HepG2 (cell line): ENCODE measurements around the gene KLF3. TPM values are rescaled to one million over a fixed set of nuclear protein-coding genes. Genes with fewer than 3 reads are reported as not detected.

Experiments used
- BCL3 ChIP-seq: sonication (generic); formaldehyde crosslinking; IDR thresholded peaks from 2 replicates; pipeline ENCODE4 v1.5.1; 2020; ENCODE audit warnings: mild to moderate bottlenecking, missing genetic modification reagents, moderate library complexity
- FOXK1 ChIP-seq: sonication (generic); formaldehyde crosslinking; IDR thresholded peaks from 2 replicates; pipeline ENCODE4 v1.4.0; 2020; ENCODE audit warnings: low read depth, missing genetic modification reagents, borderline replicate concordance
- NFKB2 ChIP-seq: sonication (generic); formaldehyde crosslinking; IDR thresholded peaks from 2 replicates; pipeline ENCODE4 v1.4.0; 2020; ENCODE audit warnings: missing genetic modification reagents, borderline replicate concordance
- PHF8 ChIP-seq: sonication (generic); formaldehyde crosslinking; IDR thresholded peaks from 2 replicates; pipeline ENCODE4 v1.5.0; 2020; ENCODE audit warnings: missing genetic modification reagents
- RBM22 ChIP-seq: fragments of 200-400 bp; formaldehyde crosslinking; optimal IDR thresholded peaks from 2 replicates; pipeline ENCODE3; 2017; ENCODE audit warnings: mild to moderate bottlenecking, low read length, moderate library complexity
- RERE ChIP-seq: IDR thresholded peaks from 2 replicates; pipeline ENCODE4 v1.6.1; 2016; ENCODE audit warnings: low read depth, missing genetic modification reagents, missing compliant biosample characterization
- RNF2 ChIP-seq: fragments of 450-650 bp; conservative IDR thresholded peaks from 2 replicates; pipeline ENCODE4 v1.6.1; 2016; ENCODE audit warnings: low read depth
- XRCC5 ChIP-seq: fragments of 200-400 bp; formaldehyde crosslinking; optimal IDR thresholded peaks from 2 replicates; pipeline ENCODE3; 2017; ENCODE audit warnings: mild to moderate bottlenecking, low read length
- ZFY ChIP-seq: sonication (generic); formaldehyde crosslinking; IDR thresholded peaks from 2 replicates; pipeline ENCODE4 v1.4.0; 2020; ENCODE audit warnings: missing genetic modification reagents
- ZNF562 ChIP-seq: sonication (generic); formaldehyde crosslinking; IDR thresholded peaks from 2 replicates; pipeline ENCODE4 v1.8.0; 2022; ENCODE audit warnings: missing genetic modification reagents, borderline replicate concordance
- ZNF772 ChIP-seq: sonication (generic); formaldehyde crosslinking; IDR thresholded peaks from 2 replicates; pipeline ENCODE4 v1.5.0; 2020; ENCODE audit warnings: mild to moderate bottlenecking, missing genetic modification reagents
- ZNF781 ChIP-seq: sonication (generic); formaldehyde crosslinking; IDR thresholded peaks from 2 replicates; pipeline ENCODE4 v1.5.1; 2020; ENCODE audit warnings: borderline replicate concordance, mild to moderate bottlenecking, missing genetic modification reagents; ENCODE audit errors: not compliant biosample characterization
- ZSCAN25 ChIP-seq: sonication (generic); formaldehyde crosslinking; IDR thresholded peaks from 2 replicates; pipeline ENCODE4 v1.8.0; 2022; ENCODE audit warnings: mild to moderate bottlenecking, missing genetic modification reagents
- polyA plus RNA-seq, 8 experiments: library from polyadenylated mRNA; depleted of rRNA in 3 of 8; stranded (reverse) in 7 of 8; unstranded in 1 of 8; fragments of >200 nt; fragmentation: Illumina TruSeq in 4 of 8; extraction: Trizol in 4 of 8; gene quantifications; 2 replicates each; pipeline versions ENCODE4 v1.2.1 to v1.2.3, GENCODE V29; 2011 to 2016; ENCODE audit warnings: low read depth in 4 of 8, missing spikeins in 1 of 8, mixed read lengths in 1 of 8; ENCODE audit not compliant: insufficient read depth in 1 of 8
- total RNA-seq, 5 experiments: library from RNA; depleted of rRNA; stranded (reverse); fragments of >200 nt; fragmentation: Illumina TruSeq; extraction: Trizol; gene quantifications; 2 replicates each; pipeline ENCODE4 v1.2.3, GENCODE V29; 2016; ENCODE audit warnings: low read depth in 1 of 5
- TF ChIP-seq, protein P1 (sequence below): sonication (generic); formaldehyde crosslinking; IDR thresholded peaks from 2 replicates; pipeline ENCODE4 v1.8.1; 2023; ENCODE audit warnings: mild to moderate bottlenecking, missing genetic modification reagents
- TF ChIP-seq, protein P2 (sequence below): sonication (generic); formaldehyde crosslinking; IDR thresholded peaks from 2 replicates; pipeline ENCODE4 v1.5.0; 2020; ENCODE audit warnings: missing genetic modification reagents, mild to moderate bottlenecking, borderline replicate concordance
- TF ChIP-seq, protein P3 (sequence below): sonication (generic); formaldehyde crosslinking; IDR thresholded peaks from 2 replicates; pipeline ENCODE4 v1.5.1; 2020; ENCODE audit warnings: mild to moderate bottlenecking, moderate library complexity, missing genetic modification reagents

Gene KLF3
- total and polyA plus RNA-seq, 2 of the 13 experiments (the other 11 are each of a cell fraction or from before 2014, with no cell fraction given) = 29.1 to 37.8 TPM

DNA sequence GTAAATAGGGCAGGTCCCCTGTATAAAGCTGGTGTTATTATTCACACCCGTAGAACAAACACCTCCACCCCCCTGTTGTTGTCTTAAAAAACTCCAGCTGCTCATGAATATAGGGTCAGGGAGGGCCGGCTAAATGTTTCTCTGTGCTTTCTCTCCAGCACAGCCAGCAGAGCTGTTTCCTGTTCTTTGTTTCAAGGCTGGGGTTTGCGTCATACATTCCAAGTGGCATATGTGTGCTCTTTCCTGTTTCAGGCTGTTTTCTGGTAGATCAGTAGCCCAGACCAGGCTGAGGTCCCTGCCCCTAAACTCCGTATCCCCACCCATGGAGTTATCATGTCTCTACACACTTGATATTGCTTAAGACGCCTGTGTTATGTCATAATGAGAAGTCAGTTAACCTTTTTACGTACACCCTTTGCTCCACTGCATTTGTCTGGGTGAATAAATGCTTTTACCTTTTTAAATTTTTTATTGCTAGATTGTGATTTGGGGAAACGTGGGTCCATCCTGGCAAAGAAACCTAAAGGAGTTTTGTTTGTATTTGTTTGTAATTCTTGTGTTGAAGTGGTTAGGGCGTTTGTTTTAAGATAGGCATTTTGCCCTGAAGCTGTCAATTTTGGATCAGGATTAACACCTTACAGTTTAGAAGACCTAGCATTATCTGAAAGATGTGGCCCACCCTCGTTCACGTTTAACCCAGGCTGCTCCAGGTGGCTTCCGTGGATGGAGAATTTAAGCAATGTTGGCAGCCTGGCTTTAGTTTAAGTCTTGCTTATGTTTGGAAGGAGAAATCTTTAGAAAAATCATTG is 3.3 kb downstream of the KLF3 start (continued):
- TF ChIP-seq, protein P1, sequence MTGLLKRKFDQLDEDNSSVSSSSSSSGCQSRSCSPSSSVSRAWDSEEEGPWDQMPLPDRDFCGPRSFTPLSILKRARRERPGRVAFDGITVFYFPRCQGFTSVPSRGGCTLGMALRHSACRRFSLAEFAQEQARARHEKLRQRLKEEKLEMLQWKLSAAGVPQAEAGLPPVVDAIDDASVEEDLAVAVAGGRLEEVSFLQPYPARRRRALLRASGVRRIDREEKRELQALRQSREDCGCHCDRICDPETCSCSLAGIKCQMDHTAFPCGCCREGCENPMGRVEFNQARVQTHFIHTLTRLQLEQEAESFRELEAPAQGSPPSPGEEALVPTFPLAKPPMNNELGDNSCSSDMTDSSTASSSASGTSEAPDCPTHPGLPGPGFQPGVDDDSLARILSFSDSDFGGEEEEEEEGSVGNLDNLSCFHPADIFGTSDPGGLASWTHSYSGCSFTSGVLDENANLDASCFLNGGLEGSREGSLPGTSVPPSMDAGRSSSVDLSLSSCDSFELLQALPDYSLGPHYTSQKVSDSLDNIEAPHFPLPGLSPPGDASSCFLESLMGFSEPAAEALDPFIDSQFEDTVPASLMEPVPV (CRISPR knock-in tag) = no peak
- TF ChIP-seq ZNF772 (peak; percentile 56; the same call in 1 of the 2 replicates), ZNF562 (CRISPR knock-in tag) (no peak), XRCC5 (no peak), BCL3 (CRISPR knock-in tag) (peak; percentile 64; the same call in 1 of the 2 replicates), ZNF781 (CRISPR knock-in tag) (no peak), ZSCAN25 (CRISPR knock-in tag) (peak; percentile 51; the same call in 1 of the 2 replicates), NFKB2 (no peak), PHF8 (CRISPR knock-in tag) (no peak; the same call in 1 of the 2 replicates), RBM22 (no peak), ZFY (CRISPR knock-in tag) (peak; percentile 49; the same call in 1 of the 2 replicates), RNF2 (no peak), RERE (CRISPR knock-in tag) (0 out of 2 replicates have a peak, but pooled peaks have one; percentile 29), FOXK1 (CRISPR knock-in tag) (peak; percentile 32; the same call in 1 of the 2 replicates)
- TF ChIP-seq, protein P2, sequence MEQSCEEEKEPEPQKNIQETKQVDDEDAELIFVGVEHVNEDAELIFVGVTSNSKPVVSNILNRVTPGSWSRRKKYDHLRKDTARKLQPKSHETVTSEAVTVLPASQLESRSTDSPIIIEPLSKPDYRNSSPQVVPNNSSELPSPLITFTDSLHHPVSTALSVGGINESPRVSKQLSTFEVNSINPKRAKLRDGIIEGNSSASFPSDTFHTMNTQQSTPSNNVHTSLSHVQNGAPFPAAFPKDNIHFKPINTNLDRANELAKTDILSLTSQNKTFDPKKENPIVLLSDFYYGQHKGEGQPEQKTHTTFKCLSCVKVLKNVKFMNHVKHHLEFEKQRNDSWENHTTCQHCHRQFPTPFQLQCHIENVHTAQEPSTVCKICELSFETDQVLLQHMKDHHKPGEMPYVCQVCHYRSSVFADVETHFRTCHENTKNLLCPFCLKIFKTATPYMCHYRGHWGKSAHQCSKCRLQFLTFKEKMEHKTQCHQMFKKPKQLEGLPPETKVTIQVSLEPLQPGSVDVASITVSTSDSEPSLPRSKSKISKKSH = no peak
- TF ChIP-seq, protein P3, sequence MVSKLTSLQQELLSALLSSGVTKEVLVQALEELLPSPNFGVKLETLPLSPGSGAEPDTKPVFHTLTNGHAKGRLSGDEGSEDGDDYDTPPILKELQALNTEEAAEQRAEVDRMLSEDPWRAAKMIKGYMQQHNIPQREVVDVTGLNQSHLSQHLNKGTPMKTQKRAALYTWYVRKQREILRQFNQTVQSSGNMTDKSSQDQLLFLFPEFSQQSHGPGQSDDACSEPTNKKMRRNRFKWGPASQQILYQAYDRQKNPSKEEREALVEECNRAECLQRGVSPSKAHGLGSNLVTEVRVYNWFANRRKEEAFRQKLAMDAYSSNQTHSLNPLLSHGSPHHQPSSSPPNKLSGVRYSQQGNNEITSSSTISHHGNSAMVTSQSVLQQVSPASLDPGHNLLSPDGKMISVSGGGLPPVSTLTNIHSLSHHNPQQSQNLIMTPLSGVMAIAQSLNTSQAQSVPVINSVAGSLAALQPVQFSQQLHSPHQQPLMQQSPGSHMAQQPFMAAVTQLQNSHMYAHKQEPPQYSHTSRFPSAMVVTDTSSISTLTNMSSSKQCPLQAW (CRISPR knock-in tag) = peak; percentile 70
